NB4 (cell line): Measurements from ENCODE around the gene IL10.
A peak's percentile ranks its signal among the peaks of the same experiment; 100 is the strongest.

Experiments used
- DNase-seq: peaks from one replicate; pipeline ENCODE4 v3.0.0; 2010; ENCODE audit warnings: low read depth
- H3K4me3 ChIP-seq: one replicate; pipeline ENCODE4 v1.5.1; 2011; ENCODE audit warnings: mild to moderate bottlenecking, low read depth, low read length, moderate library complexity
- MYC ChIP-seq: IDR thresholded peaks from 2 replicates; pipeline ENCODE4 v1.6.1; 2011; ENCODE audit warnings: low read depth, low read length
- POLR2A ChIP-seq: IDR thresholded peaks from 2 replicates; pipeline ENCODE4 v1.6.1; 2011; ENCODE audit warnings: mild to moderate bottlenecking; ENCODE audit not compliant: insufficient read length; ENCODE audit errors: extremely low read depth
- TF ChIP-seq, protein P1 (sequence below): IDR thresholded peaks from one replicate; pipeline ENCODE4 v1.5.1; 2012; ENCODE audit warnings: low read depth, low read length
- TF ChIP-seq, protein P2 (sequence below): IDR thresholded peaks from 2 replicates; pipeline ENCODE4 v1.6.1; 2011; ENCODE audit warnings: low read depth, low read length

IL10 gene

DNA sequence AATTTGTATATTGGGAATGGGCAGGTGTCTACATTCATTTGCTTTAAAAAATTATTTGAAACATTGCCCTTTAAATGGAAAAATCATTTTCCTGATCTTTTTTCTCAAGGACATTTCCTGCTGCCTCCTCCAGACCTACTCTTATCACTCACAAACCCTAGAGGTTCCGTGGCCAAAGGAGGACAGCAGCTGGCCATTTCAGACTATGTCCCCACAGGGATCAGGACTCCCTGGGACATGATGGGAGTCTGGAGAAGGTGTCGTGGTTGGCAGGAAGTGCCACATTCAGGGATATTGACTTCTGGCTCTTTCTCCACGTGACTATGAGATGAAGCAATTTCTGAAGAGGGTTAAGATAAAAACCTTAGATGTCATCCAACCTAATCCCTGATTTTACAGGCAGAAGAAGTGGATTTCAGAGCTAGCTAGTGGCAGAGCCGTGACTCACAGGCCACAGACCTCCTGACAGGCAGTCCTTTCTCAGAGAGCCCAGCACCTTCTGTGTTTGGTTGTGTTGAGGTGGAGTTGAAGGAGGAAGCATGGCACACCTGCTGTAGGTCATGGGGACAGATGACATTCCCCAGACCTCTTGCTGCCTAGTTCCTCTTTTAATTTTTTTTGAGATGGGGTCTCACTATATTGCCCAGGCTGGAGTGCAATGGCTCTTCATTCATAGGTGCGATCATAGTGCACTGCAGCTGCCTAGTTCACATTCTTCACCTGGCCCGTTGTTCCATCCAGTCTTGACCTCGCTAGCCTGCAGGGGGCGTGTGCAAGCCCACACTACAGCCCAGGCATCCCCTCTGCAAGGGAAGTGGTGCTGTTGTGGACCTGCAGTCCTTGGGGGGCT is 25.5 kb upstream of the IL10 start:
- H3K4me3 ChIP-seq, result no peak overlapping the region
- TF ChIP-seq POLR2A, result no peak
- TF ChIP-seq, protein P1, sequence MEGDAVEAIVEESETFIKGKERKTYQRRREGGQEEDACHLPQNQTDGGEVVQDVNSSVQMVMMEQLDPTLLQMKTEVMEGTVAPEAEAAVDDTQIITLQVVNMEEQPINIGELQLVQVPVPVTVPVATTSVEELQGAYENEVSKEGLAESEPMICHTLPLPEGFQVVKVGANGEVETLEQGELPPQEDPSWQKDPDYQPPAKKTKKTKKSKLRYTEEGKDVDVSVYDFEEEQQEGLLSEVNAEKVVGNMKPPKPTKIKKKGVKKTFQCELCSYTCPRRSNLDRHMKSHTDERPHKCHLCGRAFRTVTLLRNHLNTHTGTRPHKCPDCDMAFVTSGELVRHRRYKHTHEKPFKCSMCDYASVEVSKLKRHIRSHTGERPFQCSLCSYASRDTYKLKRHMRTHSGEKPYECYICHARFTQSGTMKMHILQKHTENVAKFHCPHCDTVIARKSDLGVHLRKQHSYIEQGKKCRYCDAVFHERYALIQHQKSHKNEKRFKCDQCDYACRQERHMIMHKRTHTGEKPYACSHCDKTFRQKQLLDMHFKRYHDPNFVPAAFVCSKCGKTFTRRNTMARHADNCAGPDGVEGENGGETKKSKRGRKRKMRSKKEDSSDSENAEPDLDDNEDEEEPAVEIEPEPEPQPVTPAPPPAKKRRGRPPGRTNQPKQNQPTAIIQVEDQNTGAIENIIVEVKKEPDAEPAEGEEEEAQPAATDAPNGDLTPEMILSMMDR, result peak; percentile 72
- peak; percentile 36 for DNase-seq

DNA sequence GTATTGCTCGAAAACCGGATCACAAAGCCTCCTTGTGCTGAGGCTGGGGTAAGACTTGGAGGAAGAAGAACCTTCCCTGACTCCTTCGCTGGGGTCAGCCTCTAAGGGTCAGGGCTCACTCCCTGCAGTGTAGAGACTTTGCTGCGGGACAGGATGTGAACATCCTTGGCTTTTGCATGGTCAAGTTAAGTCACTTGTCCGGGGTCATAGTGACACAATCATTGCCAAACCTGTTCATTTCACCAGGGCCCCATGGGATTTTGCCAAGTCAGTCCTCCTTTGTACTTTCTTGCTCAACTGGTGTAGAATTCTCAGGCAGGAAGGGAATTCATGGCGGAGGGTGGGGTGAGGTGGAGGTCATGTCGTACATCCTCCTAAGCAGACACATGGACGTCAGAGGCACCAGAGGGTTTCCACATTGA is 24.7 kb upstream of the IL10 start:
- no peak overlapping the region for H3K4me3 ChIP-seq
- DNase-seq, result peak; percentile 53
- TF ChIP-seq, protein P2, sequence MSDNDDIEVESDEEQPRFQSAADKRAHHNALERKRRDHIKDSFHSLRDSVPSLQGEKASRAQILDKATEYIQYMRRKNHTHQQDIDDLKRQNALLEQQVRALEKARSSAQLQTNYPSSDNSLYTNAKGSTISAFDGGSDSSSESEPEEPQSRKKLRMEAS, result no peak
- TF ChIP-seq, protein P1, result no peak
- no peak for TF ChIP-seq POLR2A
- no peak for TF ChIP-seq MYC

DNA sequence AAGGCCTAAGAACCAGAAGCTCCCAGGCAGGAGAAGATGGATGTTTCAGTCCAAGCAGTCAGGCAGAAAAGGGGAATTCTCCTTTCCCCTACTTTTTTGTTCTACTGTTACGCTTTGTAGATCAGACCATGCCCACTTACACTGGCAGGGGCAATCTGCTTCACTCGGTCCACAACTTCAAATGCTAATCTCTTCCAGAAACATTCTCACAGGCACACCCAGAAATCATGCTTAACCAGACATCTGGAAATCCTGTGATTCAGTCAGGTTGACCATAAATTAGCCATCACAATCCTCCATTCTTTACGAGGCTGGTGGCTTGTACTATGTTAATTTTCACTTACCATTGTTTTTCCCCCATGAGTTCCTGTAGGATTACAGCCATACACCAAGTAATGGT is 23.8 kb upstream of the IL10 start:
- no peak for DNase-seq
- TF ChIP-seq, protein P1, result no peak
- TF ChIP-seq, protein P2, result no peak
- TF ChIP-seq MYC (no peak), POLR2A (no peak)
- no peak overlapping the region for H3K4me3 ChIP-seq

DNA sequence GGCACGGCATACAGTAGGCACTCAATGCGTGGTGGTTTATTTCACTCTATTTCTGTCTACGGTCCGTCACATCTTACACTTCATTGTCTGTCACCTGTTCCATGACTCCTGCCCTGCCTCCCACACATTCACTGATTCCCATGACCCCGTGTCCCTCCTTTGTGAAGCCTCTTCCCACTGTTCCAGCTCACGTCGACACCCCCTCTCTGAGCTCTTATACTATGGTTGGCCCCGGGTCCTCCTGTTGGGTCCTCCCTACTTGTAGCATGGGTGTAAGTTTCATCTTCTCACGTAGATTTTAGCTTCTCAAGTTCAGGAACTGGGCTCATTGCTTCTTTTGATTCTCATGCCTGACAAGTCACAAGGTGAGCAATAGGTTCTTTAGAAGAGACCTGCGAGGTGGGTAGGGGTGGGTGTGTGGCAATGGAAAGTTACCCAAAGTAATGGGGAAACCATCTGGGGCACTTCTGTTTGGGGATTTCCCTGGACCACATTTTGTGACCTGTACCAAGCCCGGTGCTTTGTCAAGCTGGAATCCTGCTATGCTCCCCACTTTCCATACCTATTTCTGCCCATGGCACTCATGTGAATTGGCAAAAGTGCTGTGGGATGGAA is 22.1 kb upstream of the IL10 start:
- TF ChIP-seq MYC, result no peak
- no peak for TF ChIP-seq POLR2A
- TF ChIP-seq, protein P1, result no peak
- TF ChIP-seq, protein P2, result no peak
- no peak for DNase-seq
- H3K4me3 ChIP-seq, result no peak overlapping the region

DNA sequence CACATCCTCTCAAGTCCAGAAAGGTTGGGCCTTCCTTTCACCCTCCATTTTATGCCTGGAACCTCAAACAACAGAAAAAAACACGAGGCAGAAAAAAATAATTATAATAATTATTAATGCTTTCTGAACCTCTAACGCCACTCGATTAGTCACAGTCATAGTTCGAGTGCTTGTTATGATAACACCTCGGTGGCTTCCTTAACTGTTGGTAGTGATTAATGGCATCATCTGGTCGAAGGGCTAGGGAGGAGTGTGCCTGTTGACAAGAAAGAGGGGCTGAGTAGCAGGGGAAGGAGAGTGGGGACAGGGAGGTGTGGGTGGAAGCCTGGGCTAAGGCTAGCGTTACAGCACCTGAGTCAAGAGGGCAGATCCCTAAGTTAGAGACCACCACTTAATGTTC is 21.3 kb upstream of the IL10 start:
- DNase-seq, result no peak

More for the DNA sequence above, 21.3 kb upstream of the IL10 start:
- TF ChIP-seq, protein P2, result no peak
- TF ChIP-seq POLR2A (no peak), MYC (no peak)
- TF ChIP-seq, protein P1, result no peak
- H3K4me3 ChIP-seq, result no peak overlapping the region
